ENCODE results near the gene ANKDD1A. TPM values are rescaled to one million over a fixed set of nuclear protein-coding genes. Genes with fewer than 3 reads are reported as not detected.

Gene ANKDD1A
- total RNA-seq, 2 donors from 2014 or later, result 3.3 to 23.9 TPM

DNA sequence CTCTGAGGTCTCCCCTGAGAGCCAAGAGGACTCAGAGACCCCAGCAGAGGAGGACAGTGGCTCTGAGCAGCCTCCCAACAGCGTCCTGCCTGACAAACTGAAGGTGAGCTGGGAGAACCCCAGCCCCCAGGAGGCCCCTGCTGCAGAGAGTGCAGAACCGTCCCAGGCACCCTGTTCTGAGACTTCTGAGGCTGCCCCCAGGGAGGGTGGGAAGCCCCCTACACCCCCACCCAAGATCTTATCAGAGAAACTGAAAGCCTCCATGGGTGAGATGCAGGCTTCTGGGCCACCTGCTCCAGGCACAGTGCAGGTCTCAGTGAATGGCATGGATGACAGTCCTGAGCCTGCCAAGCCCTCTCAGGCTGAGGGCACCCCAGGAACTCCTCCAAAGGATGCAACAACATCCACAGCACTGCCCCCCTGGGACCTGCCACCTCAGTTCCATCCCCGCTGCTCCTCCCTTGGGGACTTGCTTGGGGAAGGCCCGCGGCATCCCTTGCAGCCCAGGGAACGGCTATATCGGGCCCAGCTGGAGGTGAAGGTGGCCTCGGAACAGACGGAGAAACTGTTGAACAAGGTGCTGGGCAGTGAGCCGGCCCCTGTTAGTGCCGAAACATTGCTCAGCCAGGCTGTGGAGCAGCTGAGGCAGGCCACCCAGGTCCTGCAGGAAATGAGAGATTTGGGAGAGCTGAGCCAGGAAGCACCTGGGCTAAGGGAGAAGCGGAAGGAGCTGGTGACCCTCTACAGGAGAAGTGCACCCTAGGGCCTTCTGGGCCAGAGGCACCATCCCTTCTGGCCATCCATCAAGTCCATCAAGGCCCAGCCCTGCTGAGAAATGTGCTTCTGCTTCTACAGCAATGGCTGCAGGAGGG is 46.3 kb upstream of the ANKDD1A start:
- WGBS, result 95% methylated on average over 11 of the region's 12 CpGs
- Histone ChIP-seq H3K27ac (no peak overlapping the region), H3K4me3 (no peak overlapping the region), H3K27me3 (replicated peaks; ENCODE audit: insufficient read depth) (no peaks in the 10 kb centered on the region), H3K36me3 (peaks cover 0 to 13% of the 10 kb centered on the region in 2 donors), H3K4me1 (replicated peaks) (no peaks in the 10 kb centered on the region), H3K9me3 (no peaks in the 10 kb centered on the region)
- TF ChIP-seq, protein P1, sequence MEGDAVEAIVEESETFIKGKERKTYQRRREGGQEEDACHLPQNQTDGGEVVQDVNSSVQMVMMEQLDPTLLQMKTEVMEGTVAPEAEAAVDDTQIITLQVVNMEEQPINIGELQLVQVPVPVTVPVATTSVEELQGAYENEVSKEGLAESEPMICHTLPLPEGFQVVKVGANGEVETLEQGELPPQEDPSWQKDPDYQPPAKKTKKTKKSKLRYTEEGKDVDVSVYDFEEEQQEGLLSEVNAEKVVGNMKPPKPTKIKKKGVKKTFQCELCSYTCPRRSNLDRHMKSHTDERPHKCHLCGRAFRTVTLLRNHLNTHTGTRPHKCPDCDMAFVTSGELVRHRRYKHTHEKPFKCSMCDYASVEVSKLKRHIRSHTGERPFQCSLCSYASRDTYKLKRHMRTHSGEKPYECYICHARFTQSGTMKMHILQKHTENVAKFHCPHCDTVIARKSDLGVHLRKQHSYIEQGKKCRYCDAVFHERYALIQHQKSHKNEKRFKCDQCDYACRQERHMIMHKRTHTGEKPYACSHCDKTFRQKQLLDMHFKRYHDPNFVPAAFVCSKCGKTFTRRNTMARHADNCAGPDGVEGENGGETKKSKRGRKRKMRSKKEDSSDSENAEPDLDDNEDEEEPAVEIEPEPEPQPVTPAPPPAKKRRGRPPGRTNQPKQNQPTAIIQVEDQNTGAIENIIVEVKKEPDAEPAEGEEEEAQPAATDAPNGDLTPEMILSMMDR (IDR thresholded peaks at IDR 0.05), result no peak
- TF ChIP-seq POLR2AphosphoS5 (IDR thresholded peaks at IDR 0.05), result no peak
- no peak for TF ChIP-seq POLR2A (IDR thresholded peaks at IDR 0.05)
- no peak for DNase-seq (ENCODE audit: low spot score)
- intact Hi-C loops (cut with DNase I), result no loop called here

DNA sequence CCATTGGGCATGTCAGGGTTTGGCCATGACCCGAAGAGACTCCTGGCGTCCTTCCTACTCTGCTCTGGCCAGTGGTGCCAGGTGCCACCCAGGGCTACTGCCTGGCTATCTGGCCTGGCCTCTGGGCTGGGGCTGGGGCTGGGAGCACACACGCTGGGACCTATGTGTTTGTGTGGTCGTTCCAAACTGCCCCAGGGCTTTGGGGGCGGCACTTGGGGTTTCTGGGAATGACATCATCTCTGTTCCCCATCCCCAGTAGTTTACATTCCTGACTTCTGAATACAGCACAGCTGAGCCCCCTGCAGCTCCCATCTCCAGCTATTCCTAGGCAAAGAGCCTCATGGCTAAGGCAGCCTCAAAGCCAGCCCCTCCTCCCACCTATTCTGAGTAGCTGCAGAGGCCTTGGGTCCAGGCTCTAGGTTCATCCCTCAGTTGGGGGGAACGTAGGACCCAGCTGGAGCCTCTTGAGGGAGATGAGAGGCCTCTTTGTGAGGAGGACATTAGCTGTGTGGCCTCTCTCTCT is 45.6 kb upstream of the ANKDD1A start:
- no peak for TF ChIP-seq POLR2A (IDR thresholded peaks at IDR 0.05)
- no peak for TF ChIP-seq POLR2AphosphoS5 (IDR thresholded peaks at IDR 0.05)
- no peaks in the 10 kb centered on the region for H3K4me1 ChIP-seq (replicated peaks)
- WGBS, result 67% methylated on average over 6 of the region's 6 CpGs
- H3K27ac ChIP-seq, result no peak overlapping the region
- DNase-seq (ENCODE audit: low spot score), result no peak
- intact Hi-C loops (cut with DNase I), result no loop called here
- H3K9me3 ChIP-seq, result no peaks in the 10 kb centered on the region
- H3K36me3 ChIP-seq, result peaks cover 0 to 9% of the 10 kb centered on the region in 2 donors
- no peaks in the 10 kb centered on the region for H3K27me3 ChIP-seq (replicated peaks; ENCODE audit: insufficient read depth)
- no peak overlapping the region for H3K4me3 ChIP-seq

DNA sequence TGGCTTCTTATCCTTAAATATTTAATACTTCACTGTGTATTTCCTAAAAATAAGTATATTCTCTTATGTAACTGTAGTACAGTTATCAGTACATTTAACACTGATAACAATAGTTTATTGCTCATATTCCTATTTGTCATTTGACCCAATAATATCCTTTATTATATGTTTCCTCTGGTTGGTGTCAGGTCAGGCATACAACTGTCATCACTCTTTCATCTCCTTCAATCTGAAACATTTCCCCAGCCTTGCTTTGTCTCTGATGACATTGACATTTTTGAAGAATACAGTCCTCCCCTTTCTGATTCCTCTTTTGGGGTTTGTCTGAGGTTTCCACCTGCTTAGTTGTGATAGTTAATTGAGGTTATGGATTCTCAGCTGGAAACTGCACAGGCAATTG is 42.2 kb upstream of the ANKDD1A start:
- no peaks in the 10 kb centered on the region for H3K4me1 ChIP-seq (replicated peaks)
- TF ChIP-seq, protein P1 (IDR thresholded peaks at IDR 0.05), result no peak
- no peak for TF ChIP-seq POLR2AphosphoS5 (IDR thresholded peaks at IDR 0.05)
- no peak for TF ChIP-seq POLR2A (IDR thresholded peaks at IDR 0.05)
- no peak overlapping the region for H3K4me3 ChIP-seq
- intact Hi-C loops (cut with DNase I), result no loop called here
- H3K27me3 ChIP-seq (replicated peaks; ENCODE audit: insufficient read depth), result no peaks in the 10 kb centered on the region
- H3K27ac ChIP-seq, result no peak overlapping the region
- H3K36me3 ChIP-seq, result no peaks in the 10 kb centered on the region
- no peak for DNase-seq (ENCODE audit: low spot score)
- no peaks in the 10 kb centered on the region for H3K9me3 ChIP-seq

DNA sequence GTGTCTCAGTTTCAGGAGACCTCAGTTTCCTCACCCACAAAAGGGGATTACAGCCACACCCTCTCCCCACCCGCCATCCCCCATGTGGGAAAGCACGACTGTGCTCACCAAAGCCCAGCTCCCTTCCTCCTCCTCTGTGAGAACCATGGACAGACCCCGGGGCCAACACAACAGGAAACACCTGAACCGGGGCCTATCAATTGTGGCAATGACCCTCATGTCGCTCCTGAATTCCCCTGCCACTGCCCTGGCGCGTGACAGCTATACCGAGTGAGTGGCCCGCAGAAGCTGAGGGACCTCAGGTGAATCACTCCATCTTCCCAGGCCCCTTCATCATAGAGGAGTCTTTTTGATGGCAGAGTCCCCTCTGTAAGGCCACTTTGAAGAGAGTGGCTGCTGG is 41.3 kb upstream of the ANKDD1A start:
- Histone ChIP-seq H3K27me3 (replicated peaks; ENCODE audit: insufficient read depth) (no peaks in the 10 kb centered on the region), H3K27ac (no peak overlapping the region), H3K36me3 (no peaks in the 10 kb centered on the region), H3K4me3 (no peak overlapping the region), H3K9me3 (no peaks in the 10 kb centered on the region), H3K4me1 (replicated peaks) (no peaks in the 10 kb centered on the region)
- no peak for DNase-seq (ENCODE audit: low spot score)
- WGBS, result 87% methylated on average over 9 of the region's 9 CpGs
- TF ChIP-seq POLR2AphosphoS5 (IDR thresholded peaks at IDR 0.05), result no peak
- TF ChIP-seq, protein P1 (IDR thresholded peaks at IDR 0.05), result no peak
- TF ChIP-seq POLR2A (IDR thresholded peaks at IDR 0.05), result no peak
- intact Hi-C loops (cut with DNase I), result no loop called here

DNA sequence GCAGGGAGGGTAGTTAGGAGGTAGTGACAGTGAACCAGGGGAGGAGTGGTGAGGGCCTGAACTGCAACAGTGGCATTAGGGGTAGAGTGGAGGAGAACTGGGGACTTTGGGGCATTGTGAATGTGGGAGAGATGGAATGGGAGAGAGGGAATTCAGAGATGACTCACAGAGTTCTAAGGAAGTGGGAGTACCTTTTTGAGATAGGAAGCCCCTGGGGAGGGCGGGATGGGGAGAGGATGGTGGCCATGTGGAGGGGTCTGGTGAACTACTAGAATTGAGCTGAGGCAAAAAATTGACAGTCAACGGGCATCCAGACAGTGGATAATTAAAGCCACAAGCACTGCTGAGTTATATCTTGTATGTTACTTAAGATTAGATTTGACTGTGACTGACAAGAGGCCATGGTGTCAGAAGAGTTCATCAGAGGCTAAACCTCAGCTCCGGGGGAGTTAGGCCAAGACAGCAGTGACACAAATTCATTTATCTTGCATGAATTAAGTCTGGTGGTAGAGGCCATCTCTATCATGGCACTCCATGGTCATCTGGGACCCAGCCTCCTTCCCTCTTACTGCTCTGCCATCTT is 36.0 kb upstream of the ANKDD1A start:
- 86% methylated on average over 3 of the region's 3 CpGs for WGBS
- H3K27ac ChIP-seq, result no peak overlapping the region

More for the DNA sequence above, 36.0 kb upstream of the ANKDD1A start:
- intact Hi-C loops (cut with DNase I), result no loop called here
- no peak for TF ChIP-seq POLR2AphosphoS5 (IDR thresholded peaks at IDR 0.05)
- Histone ChIP-seq H3K9me3 (no peaks in the 10 kb centered on the region), H3K4me1 (replicated peaks) (no peaks in the 10 kb centered on the region), H3K4me3 (no peak overlapping the region), H3K36me3 (no peaks in the 10 kb centered on the region), H3K27me3 (replicated peaks; ENCODE audit: insufficient read depth) (no peaks in the 10 kb centered on the region)
- no peak for DNase-seq (ENCODE audit: low spot score)
